Loucy (cell line): ENCODE measurements around the gene NECTIN3.

Source experiments
- H2AFZ ChIP-seq: fragments of 200-600 bp; sonication (generic); 2 replicates; pipeline ENCODE4 v1.6.0; 2016; ENCODE audit warnings: antibody characterized with exemption, mild to moderate bottlenecking, low read length, moderate library complexity
- H3F3A ChIP-seq: fragments of 200-600 bp; 2 replicates; pipeline ENCODE4 v1.6.0; 2016; ENCODE audit warnings: antibody characterized with exemption, low read depth, mild to moderate bottlenecking
- H3K27me3 ChIP-seq: fragments of 200-600 bp; sonication (generic); 2 replicates; pipeline ENCODE4 v1.6.1; 2014; ENCODE audit warnings: low read length, mild to moderate bottlenecking; ENCODE audit not compliant: insufficient read depth, poor library complexity, severe bottlenecking
- H3K36me3 ChIP-seq: fragments of 200-600 bp; sonication (generic); 2 replicates; pipeline ENCODE4 v1.6.1; 2016; ENCODE audit warnings: low read length; ENCODE audit not compliant: insufficient read depth
- H3K4me1 ChIP-seq: fragments of 200-600 bp; sonication (generic); 2 replicates; pipeline ENCODE4 v1.5.1; 2014; ENCODE audit warnings: low read length, mild to moderate bottlenecking; ENCODE audit not compliant: insufficient read depth, poor library complexity, severe bottlenecking
- H3K4me2 ChIP-seq: fragments of 200-600 bp; sonication (generic); 2 replicates; pipeline ENCODE4 v1.6.0; 2014; ENCODE audit warnings: antibody characterized with exemption, low read length, low read depth, mild to moderate bottlenecking; ENCODE audit not compliant: poor library complexity, severe bottlenecking
- H3K4me3 ChIP-seq: fragments of 200-600 bp; sonication (generic); 2 replicates; pipeline ENCODE4 v1.5.1; 2014; ENCODE audit warnings: low read length, mild to moderate bottlenecking, mixed read lengths; ENCODE audit not compliant: poor library complexity, severe bottlenecking
- H3K79me2 ChIP-seq: fragments of 200-600 bp; sonication (generic); 2 replicates; pipeline ENCODE4 v1.6.1; 2014; ENCODE audit warnings: low read length; ENCODE audit not compliant: insufficient read depth
- H3K9ac ChIP-seq: fragments of 200-600 bp; sonication (generic); 2 replicates; pipeline ENCODE4 v1.6.0; 2014; ENCODE audit warnings: mild to moderate bottlenecking, low read depth, low read length, moderate library complexity; ENCODE audit not compliant: poor library complexity, severe bottlenecking
- H3K9me2 ChIP-seq: fragments of 200-600 bp; sonication (generic); replicated peaks from 2 replicates; pipeline ENCODE4 v1.6.1; 2016; ENCODE audit warnings: low read depth, low read length, mixed read lengths
- H3K9me3 ChIP-seq: fragments of 200-600 bp; sonication (generic); 2 replicates; pipeline ENCODE4 v1.6.1; 2014; ENCODE audit warnings: mild to moderate bottlenecking, antibody characterized with exemption, low read length, low read depth; ENCODE audit not compliant: insufficient read depth
- H4K20me1 ChIP-seq: fragments of 200-600 bp; sonication (generic); 2 replicates; pipeline ENCODE4 v1.6.0; 2014; ENCODE audit warnings: antibody characterized with exemption, low read length, mild to moderate bottlenecking; ENCODE audit not compliant: insufficient read depth, poor library complexity, severe bottlenecking
- EZH2phosphoT487 ChIP-seq: fragments of 200-600 bp; IDR thresholded peaks from 2 replicates; pipeline ENCODE4 v1.6.1; 2018; ENCODE audit warnings: antibody characterized with exemption, mild to moderate bottlenecking, moderate library complexity, borderline replicate concordance
- TF ChIP-seq, protein P1 (sequence below): fragments of 200-600 bp; sonication (generic); conservative IDR thresholded peaks from 2 replicates; pipeline ENCODE4 v1.5.1; 2014; ENCODE audit warnings: mild to moderate bottlenecking, antibody characterized with exemption, low read length

NECTIN3 gene

DNA sequence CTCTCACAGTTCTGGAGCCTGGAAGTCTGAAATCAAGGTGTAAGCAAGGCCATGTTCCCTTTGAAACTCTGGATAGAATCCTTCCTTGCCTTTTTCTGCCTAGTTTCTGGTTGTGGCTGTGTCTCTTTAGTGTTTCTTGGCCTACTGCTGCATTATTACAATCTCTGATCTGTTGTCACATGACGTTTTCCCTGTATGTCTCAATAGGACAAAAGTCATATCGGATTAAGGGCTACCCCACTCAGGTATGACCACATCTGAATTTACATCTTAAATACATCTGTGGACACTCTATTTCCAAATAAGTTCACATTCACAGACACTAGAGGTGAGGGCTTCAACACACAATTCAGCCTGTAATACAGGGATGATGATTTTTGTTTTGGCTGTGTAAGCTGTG, 13.3 kb downstream of the NECTIN3 start:
- Histone ChIP-seq H3K4me1 (peaks cover 18% of the 10 kb centered on the region), H3K27me3 (no peaks in the 10 kb centered on the region), H3K36me3 (no peaks in the 10 kb centered on the region)

DNA sequence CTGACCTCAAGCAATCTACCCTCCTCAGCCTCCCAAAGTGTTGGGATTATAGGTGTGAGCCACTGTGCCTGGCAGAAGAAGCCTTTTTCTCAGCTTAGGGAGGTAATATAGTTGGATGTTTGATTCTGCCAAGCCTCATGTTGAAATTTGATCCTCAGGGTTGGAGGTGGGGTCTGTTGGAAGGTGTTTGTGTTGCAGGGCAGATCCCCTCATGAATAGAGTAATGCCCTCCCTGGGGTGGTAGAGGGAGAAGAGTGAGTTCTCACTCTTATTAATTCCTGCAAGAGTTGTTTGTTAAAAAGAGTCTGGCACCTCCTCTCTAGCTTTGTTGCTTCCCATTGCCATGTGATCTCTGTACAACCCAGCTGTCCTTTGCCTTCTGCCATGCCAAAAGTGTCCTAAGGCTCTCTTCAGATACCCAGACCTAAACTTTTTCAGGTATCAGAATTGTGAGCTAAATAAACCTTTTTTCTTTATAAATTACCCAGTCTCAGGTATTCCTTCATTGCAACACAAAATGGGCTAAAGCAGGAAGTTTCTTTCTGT, 16.4 kb downstream of the NECTIN3 start:
- Histone ChIP-seq H3K4me3 (no peak overlapping the region), H4K20me1 (no peaks in the 10 kb centered on the region), H3K36me3 (no peaks in the 10 kb centered on the region), H3K27me3 (no peaks in the 10 kb centered on the region), H3F3A (no peaks in the 10 kb centered on the region), H3K79me2 (peaks cover 7% of the 10 kb centered on the region; the same call in 1 of the 2 replicates), H2AFZ (no peak overlapping the region), H3K9me2 (no peaks in the 10 kb centered on the region), H3K4me1 (peaks cover 18% of the 10 kb centered on the region), H3K4me2 (no peak overlapping the region), H3K9me3 (no peaks in the 10 kb centered on the region), H3K9ac (no peak overlapping the region)
- TF ChIP-seq EZH2phosphoT487 = no peak
- TF ChIP-seq, protein P1, sequence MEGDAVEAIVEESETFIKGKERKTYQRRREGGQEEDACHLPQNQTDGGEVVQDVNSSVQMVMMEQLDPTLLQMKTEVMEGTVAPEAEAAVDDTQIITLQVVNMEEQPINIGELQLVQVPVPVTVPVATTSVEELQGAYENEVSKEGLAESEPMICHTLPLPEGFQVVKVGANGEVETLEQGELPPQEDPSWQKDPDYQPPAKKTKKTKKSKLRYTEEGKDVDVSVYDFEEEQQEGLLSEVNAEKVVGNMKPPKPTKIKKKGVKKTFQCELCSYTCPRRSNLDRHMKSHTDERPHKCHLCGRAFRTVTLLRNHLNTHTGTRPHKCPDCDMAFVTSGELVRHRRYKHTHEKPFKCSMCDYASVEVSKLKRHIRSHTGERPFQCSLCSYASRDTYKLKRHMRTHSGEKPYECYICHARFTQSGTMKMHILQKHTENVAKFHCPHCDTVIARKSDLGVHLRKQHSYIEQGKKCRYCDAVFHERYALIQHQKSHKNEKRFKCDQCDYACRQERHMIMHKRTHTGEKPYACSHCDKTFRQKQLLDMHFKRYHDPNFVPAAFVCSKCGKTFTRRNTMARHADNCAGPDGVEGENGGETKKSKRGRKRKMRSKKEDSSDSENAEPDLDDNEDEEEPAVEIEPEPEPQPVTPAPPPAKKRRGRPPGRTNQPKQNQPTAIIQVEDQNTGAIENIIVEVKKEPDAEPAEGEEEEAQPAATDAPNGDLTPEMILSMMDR = no peak

More for the DNA sequence above, 13.3 kb downstream of the NECTIN3 start:
- peaks cover 8% of the 10 kb centered on the region; the same call in 1 of the 2 replicates for H3K79me2 ChIP-seq
- H3K4me3 ChIP-seq = no peak overlapping the region
- H3F3A ChIP-seq = no peaks in the 10 kb centered on the region
- no peaks in the 10 kb centered on the region for H3K9me2 ChIP-seq
- no peaks in the 10 kb centered on the region for H4K20me1 ChIP-seq
- H3K9ac ChIP-seq = no peak overlapping the region
- H3K4me2 ChIP-seq = no peak overlapping the region
- TF ChIP-seq, protein P1 = no peak
- TF ChIP-seq EZH2phosphoT487 = no peak
- no peaks in the 10 kb centered on the region for H3K9me3 ChIP-seq
- H2AFZ ChIP-seq = no peak overlapping the region

DNA sequence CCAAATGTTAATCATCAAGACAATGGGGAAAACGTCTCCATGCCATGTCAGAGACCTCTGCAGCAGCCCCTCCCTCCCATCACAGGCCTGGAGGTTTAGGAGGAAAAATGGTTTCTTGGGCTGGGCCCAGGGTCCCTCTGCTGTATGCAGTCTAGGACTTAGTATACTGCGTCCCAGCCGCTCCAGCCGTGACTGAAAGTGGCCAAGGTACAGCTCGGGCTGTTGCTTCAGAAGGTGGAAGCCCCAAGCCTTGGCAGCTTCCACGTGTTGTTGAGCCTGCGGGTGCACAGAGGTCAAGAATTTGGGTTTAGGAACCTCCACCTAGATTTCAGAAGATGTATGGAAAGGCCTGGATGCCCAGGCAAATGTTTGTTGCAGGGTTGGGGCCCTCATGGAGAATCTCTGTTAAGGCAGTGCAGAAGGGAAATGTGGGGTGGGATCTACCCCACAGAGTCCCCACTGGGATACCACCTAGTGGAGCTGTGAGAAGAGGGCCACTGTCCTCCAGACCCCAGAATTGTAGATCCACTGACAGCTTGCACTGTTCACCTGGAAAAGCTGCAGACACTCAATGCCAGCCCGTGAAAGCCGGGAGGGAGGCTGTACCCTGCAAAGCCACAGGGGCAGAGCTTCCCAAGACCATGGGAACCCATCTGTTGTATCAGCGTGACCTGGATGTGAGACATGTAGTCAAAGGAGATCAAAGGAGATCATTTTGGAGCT, 25.0 kb downstream of the NECTIN3 start:
- H3K9me2 ChIP-seq = no peaks in the 10 kb centered on the region
- peaks cover 9% of the 10 kb centered on the region; the same call in 1 of the 2 replicates for H3K9me3 ChIP-seq
- H2AFZ ChIP-seq = no peak overlapping the region
- H3K36me3 ChIP-seq = no peaks in the 10 kb centered on the region
- no peak for TF ChIP-seq EZH2phosphoT487
- TF ChIP-seq, protein P1 = no peak
- H3K27me3 ChIP-seq = no peaks in the 10 kb centered on the region
- no peaks in the 10 kb centered on the region for H3F3A ChIP-seq
- H3K4me2 ChIP-seq = no peak overlapping the region
- peaks cover 30% of the 10 kb centered on the region for H3K4me1 ChIP-seq
- H4K20me1 ChIP-seq = no peaks in the 10 kb centered on the region
- H3K4me3 ChIP-seq = no peak overlapping the region
- H3K79me2 ChIP-seq = peaks cover 3% of the 10 kb centered on the region; the same call in 1 of the 2 replicates
- H3K9ac ChIP-seq = no peak overlapping the region
